WI38 (cell line): Measurements from ENCODE around the gene KIF21B.

Source experiments
- H3K4me3 ChIP-seq: 2 replicates; pipeline ENCODE4 v1.5.1; 2011; ENCODE audit warnings: low read depth, mild to moderate bottlenecking, control low read depth, low read length
- TF ChIP-seq, protein P1 (sequence below): IDR thresholded peaks from 2 replicates; pipeline ENCODE4 v1.5.1; 2012; ENCODE audit warnings: low read depth, mild to moderate bottlenecking, control low read depth, low read length

The KIF21B gene

DNA sequence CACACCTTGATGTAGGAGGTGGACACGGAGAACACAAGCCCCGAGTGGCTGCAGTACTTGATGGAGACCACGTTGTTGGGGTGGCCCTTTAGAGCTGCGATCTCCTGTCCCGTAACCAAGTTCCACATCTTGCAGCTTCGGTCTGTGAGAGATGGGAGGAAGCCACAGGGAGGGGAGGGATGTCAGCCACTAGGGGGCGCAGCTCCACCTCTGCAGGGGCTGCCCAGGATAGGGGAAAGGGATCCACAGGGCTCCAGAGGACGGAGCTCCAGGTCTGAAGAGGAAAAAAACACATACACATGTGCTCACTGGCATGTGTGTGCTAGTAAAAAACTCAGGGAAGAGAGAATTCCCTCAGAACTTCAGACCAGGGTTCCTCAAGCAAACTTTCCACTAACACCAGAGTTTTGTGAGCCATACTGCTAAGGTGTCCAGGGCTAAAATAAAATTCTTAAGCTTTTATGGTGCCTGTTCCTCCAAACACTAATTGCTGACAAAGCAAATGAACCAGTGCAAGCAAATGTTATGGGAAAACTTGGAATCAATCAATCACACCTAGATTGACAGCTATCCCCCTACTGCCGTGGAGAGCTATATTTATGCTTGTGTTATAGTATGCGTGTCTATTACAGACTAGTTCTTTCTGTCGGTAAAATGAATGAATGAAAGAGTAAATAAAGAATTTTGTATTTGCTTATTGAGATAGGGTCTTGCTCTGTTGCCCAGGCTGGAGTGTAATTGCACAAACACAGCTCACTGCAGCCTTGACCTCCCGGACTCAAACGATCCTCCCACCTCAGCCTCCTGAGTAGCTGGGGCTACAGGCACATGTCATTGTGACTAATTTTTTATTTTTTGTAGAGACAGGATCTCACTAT lies 43.7 kb downstream of the KIF21B start:
- no peak overlapping the region for H3K4me3 ChIP-seq
- TF ChIP-seq, protein P1, sequence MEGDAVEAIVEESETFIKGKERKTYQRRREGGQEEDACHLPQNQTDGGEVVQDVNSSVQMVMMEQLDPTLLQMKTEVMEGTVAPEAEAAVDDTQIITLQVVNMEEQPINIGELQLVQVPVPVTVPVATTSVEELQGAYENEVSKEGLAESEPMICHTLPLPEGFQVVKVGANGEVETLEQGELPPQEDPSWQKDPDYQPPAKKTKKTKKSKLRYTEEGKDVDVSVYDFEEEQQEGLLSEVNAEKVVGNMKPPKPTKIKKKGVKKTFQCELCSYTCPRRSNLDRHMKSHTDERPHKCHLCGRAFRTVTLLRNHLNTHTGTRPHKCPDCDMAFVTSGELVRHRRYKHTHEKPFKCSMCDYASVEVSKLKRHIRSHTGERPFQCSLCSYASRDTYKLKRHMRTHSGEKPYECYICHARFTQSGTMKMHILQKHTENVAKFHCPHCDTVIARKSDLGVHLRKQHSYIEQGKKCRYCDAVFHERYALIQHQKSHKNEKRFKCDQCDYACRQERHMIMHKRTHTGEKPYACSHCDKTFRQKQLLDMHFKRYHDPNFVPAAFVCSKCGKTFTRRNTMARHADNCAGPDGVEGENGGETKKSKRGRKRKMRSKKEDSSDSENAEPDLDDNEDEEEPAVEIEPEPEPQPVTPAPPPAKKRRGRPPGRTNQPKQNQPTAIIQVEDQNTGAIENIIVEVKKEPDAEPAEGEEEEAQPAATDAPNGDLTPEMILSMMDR: peak; percentile 41; the same call in 1 of the 2 replicates

DNA sequence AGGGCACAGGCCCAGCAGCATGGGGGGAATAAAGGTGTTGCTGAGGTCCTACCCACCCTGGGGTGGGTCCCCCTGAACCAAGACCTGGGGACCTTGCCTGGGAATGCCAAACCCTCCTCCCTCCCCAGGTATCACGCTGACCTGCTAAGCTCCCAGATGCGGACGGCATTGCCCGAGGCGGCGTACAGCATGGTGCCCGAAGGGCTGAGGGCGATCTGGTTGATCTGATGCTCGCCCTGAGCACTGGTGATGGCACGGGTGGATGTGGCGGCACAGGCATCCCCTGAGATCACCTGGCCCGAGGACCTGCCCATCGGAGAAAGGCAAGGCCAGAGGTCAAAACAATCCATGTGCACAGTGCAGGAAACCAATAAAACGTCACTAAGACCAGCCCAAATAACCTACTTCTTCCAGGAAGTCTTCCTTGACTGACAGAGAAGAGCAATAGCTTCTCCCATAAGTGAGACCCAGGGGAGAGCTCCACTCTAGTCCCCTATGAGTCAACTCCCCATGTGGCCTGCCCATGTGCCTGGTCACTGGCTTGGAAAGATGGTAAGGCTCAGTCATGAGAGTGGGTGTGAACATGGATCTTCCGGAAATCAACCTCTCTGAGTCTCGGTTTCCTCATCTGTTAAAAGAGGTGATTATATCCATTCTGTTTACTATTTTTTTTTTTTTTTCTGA lies 46.3 kb downstream of the KIF21B start:
- TF ChIP-seq, protein P1: no peak

DNA sequence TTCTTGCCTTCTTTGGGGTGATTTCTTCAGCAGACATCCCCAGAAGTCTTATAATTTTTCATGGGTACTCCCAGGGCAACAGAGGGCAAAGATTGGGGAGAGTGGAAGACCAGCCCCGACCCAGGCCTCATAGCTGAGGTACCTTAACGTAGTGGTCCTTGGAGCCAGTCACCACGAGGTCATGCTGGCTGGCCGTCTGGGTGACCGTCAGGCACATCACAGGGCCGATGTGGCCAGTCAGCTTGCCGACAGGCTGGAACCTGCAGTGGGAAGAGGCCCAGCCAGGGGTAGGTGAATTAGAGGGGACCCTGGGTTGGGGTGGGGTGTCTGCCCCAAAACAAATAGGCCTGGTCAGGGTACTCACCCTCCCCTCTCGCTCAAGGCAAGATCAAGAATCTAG lies 46.9 kb downstream of the KIF21B start:
- TF ChIP-seq, protein P1: no peak

More for the DNA sequence above, 46.3 kb downstream of the KIF21B start:
- no peak overlapping the region for H3K4me3 ChIP-seq

DNA sequence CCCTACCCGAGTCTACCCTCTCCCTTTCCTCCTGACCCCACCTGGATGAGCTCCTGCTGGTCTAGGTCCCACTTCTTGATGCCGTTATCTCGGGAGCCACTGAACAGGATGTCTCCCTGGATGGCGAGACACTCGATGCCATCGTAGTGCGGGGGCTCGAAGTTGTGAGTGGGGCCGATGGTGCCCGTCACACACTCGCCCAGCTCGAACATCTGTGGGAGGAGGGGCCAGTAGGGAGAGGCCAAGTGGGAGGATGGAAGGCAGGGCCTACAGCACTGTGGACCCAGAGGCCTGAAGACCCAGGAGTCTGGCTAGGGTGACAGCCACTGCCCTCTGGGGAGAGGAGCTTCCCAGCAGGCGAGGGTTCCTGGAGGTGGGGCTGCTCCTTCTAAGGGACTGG lies 48.1 kb downstream of the KIF21B start:
- TF ChIP-seq, protein P1: no peak
- no peak overlapping the region for H3K4me3 ChIP-seq

More for the DNA sequence above, 46.9 kb downstream of the KIF21B start:
- H3K4me3 ChIP-seq: no peak overlapping the region

DNA sequence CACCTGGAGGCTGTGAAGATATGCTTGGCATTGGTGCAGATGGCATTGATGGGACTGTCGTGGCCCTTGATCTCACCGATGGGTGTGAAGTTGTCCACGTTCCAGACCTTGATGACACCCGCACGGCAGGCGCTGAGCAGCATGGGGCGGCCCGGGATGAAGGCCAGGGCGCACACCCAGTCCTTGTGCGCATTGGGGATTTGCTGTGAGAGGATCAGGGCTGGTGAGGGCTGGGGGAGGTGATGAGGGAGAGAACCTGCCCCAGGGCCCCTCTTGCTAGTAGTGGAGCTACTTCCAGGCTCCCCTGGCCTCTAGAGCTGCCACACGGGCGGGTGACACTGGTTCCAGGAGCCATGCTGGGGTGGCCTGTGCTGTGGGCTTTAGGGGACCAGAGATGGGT lies 48.8 kb downstream of the KIF21B start:
- TF ChIP-seq, protein P1: no peak
- H3K4me3 ChIP-seq: no peak overlapping the region

DNA sequence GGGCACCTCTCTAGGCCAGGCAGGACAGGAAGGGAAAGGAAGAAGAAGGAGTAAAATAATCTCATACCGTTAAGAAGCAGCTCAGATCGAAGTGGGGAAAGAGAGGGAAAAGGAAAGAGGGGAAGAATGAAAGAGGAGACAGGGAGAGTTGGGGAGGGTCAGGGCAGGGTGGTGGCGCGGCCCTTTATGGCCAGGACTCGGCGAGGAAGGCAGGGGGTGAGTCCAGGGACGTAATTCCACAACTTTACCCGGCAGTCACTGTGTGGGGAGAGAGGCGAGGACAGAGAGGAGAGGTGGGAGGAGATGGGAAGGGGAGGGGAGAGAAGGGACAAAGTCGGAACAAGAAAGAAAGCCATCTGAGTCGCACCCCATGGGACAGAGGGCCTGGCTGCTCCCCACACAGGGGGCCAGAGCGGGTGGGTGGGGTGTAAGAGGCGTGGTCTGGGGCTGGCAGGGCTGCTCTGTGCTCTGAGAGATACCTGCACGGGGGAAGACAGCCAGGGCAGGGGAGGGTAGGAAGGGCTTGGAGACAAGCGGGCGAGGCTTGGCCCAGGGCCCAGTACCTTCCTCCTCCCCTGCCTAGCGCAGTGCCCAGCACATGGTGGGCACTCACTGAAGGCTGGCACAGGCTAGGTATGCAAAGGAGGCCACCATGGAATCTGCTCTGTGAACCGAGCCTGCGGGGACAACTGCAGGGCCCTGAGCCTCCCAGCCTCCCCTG lies 49.4 kb downstream of the KIF21B start:
- H3K4me3 ChIP-seq: no peak overlapping the region
- TF ChIP-seq, protein P1: no peak
